ENCODE results near the gene DYRK1A. TPM values are rescaled to one million over a fixed set of nuclear protein-coding genes. Genes with fewer than 3 reads are reported as not detected.

The DYRK1A gene
- polyA plus RNA-seq, 1 donor from 2014 or later, result 94.8 TPM

DNA sequence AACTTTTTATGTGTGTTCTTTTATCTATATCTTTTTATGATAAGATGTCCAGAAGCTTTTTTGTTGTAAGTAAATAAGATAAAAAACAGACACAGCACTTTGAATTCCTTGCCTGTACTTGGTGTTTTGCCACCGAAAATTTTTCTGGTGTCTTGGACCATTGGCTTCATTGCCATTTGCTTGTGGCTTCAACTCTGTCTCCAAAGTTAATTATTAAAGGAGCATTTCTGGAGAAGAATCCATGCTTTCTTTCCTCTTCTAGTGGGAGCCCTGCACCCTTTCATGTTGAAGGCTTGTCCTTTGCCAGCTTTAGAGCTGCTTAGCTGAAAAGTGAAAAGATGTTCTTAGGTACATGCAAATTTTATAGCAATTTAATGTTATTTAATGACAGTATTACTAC is 112.2 kb downstream of the DYRK1A start:
- no peaks in the 10 kb centered on the region for H3F3A ChIP-seq (ENCODE audit: insufficient read depth, low read length, poor library complexity, severe bottlenecking)
- H3K9ac ChIP-seq (ENCODE audit: low read length), result no peak overlapping the region
- H3K4me2 ChIP-seq (ENCODE audit: low read length), result no peak overlapping the region
- no peak for TF ChIP-seq POLR2AphosphoS5 (IDR thresholded peaks at IDR 0.05)
- peaks cover 27% of the 10 kb centered on the region for H3K79me2 ChIP-seq (replicated peaks; ENCODE audit: insufficient read depth, low read length)
- no peaks in the 10 kb centered on the region for H3K9me3 ChIP-seq (ENCODE audit: low read length)
- no peak overlapping the region for H2AFZ ChIP-seq (ENCODE audit: low read depth, low read length)
- no peak overlapping the region for H3K27ac ChIP-seq (ENCODE audit: low read length)
- no peaks in the 10 kb centered on the region for H4K20me1 ChIP-seq (ENCODE audit: insufficient read depth)
- H3K4me3 ChIP-seq (ENCODE audit: low read length), result no peak overlapping the region
- H3K27me3 ChIP-seq (ENCODE audit: insufficient read depth, low read depth, low read length), result no peaks in the 10 kb centered on the region
- no peaks in the 10 kb centered on the region for H3K9me2 ChIP-seq (ENCODE audit: insufficient read depth, low read length)
- H3K36me3 ChIP-seq (ENCODE audit: insufficient read depth, low read length), result peaks cover 7% of the 10 kb centered on the region

DNA sequence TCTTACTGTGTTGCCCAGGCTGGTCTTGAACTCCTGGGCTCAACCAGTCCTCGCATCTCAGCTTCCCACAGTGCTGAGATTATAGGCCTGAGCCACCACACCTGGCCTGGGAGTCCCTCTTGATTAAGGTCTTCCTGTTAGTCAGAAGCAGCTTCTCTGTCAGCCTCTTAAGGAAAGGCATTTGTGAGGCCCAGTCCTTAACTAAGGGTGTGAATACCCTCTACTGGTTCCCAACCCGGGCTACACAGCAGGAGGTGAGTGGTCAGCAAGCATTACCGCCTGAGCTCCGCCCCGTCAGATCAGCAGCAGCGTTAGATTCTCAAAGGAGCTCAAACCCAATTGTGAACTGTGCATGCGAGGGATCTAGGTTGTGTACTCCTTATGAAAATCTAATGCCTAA is 117.2 kb downstream of the DYRK1A start:
- TF ChIP-seq SMC3 (conservative IDR thresholded peaks at IDR 0.05; ENCODE audit: poor library complexity) (no peak), EP300 (conservative IDR thresholded peaks at IDR 0.05; ENCODE audit: poor library complexity, severe bottlenecking) (no peak), RAD21 (conservative IDR thresholded peaks at IDR 0.05) (no peak), POLR2AphosphoS5 (IDR thresholded peaks at IDR 0.05) (no peak), MXI1 (conservative IDR thresholded peaks at IDR 0.05; ENCODE audit: poor library complexity, severe bottlenecking) (no peak), EZH2 (IDR thresholded peaks at IDR 0.05; ENCODE audit: borderline replicate concordance, insufficient read depth, low read length, poor library complexity, severe bottlenecking) (no peak), TAF1 (IDR thresholded peaks at IDR 0.05; ENCODE audit: low read depth) (no peak)
- TF ChIP-seq, protein P1, sequence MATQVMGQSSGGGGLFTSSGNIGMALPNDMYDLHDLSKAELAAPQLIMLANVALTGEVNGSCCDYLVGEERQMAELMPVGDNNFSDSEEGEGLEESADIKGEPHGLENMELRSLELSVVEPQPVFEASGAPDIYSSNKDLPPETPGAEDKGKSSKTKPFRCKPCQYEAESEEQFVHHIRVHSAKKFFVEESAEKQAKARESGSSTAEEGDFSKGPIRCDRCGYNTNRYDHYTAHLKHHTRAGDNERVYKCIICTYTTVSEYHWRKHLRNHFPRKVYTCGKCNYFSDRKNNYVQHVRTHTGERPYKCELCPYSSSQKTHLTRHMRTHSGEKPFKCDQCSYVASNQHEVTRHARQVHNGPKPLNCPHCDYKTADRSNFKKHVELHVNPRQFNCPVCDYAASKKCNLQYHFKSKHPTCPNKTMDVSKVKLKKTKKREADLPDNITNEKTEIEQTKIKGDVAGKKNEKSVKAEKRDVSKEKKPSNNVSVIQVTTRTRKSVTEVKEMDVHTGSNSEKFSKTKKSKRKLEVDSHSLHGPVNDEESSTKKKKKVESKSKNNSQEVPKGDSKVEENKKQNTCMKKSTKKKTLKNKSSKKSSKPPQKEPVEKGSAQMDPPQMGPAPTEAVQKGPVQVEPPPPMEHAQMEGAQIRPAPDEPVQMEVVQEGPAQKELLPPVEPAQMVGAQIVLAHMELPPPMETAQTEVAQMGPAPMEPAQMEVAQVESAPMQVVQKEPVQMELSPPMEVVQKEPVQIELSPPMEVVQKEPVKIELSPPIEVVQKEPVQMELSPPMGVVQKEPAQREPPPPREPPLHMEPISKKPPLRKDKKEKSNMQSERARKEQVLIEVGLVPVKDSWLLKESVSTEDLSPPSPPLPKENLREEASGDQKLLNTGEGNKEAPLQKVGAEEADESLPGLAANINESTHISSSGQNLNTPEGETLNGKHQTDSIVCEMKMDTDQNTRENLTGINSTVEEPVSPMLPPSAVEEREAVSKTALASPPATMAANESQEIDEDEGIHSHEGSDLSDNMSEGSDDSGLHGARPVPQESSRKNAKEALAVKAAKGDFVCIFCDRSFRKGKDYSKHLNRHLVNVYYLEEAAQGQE (IDR thresholded peaks at IDR 0.05; ENCODE audit: borderline replicate concordance), result no peak
- TF ChIP-seq, protein P2, sequence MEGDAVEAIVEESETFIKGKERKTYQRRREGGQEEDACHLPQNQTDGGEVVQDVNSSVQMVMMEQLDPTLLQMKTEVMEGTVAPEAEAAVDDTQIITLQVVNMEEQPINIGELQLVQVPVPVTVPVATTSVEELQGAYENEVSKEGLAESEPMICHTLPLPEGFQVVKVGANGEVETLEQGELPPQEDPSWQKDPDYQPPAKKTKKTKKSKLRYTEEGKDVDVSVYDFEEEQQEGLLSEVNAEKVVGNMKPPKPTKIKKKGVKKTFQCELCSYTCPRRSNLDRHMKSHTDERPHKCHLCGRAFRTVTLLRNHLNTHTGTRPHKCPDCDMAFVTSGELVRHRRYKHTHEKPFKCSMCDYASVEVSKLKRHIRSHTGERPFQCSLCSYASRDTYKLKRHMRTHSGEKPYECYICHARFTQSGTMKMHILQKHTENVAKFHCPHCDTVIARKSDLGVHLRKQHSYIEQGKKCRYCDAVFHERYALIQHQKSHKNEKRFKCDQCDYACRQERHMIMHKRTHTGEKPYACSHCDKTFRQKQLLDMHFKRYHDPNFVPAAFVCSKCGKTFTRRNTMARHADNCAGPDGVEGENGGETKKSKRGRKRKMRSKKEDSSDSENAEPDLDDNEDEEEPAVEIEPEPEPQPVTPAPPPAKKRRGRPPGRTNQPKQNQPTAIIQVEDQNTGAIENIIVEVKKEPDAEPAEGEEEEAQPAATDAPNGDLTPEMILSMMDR (IDR thresholded peaks at IDR 0.05; ENCODE audit: poor library complexity, severe bottlenecking), result no peak
- Histone ChIP-seq H3K9ac (ENCODE audit: low read length) (no peak overlapping the region), H3K27ac (ENCODE audit: low read length) (no peak overlapping the region), H3K9me3 (ENCODE audit: low read length) (no peaks in the 10 kb centered on the region), H2AFZ (ENCODE audit: low read depth, low read length) (no peak overlapping the region), H3K79me2 (replicated peaks; ENCODE audit: insufficient read depth, low read length) (peaks cover 6% of the 10 kb centered on the region), H3K4me3 (ENCODE audit: low read length) (no peak overlapping the region), H4K20me1 (ENCODE audit: insufficient read depth) (no peaks in the 10 kb centered on the region), H3K9me2 (ENCODE audit: insufficient read depth, low read length) (no peaks in the 10 kb centered on the region), H3K36me3 (ENCODE audit: insufficient read depth, low read length) (peaks cover 11% of the 10 kb centered on the region), H3F3A (ENCODE audit: insufficient read depth, low read length, poor library complexity, severe bottlenecking) (no peaks in the 10 kb centered on the region), H3K27me3 (ENCODE audit: insufficient read depth, low read depth, low read length) (no peaks in the 10 kb centered on the region), H3K4me2 (ENCODE audit: low read length) (no peak overlapping the region)
